Measurements from ENCODE around the gene SLITRK5.

Gene SLITRK5

DNA sequence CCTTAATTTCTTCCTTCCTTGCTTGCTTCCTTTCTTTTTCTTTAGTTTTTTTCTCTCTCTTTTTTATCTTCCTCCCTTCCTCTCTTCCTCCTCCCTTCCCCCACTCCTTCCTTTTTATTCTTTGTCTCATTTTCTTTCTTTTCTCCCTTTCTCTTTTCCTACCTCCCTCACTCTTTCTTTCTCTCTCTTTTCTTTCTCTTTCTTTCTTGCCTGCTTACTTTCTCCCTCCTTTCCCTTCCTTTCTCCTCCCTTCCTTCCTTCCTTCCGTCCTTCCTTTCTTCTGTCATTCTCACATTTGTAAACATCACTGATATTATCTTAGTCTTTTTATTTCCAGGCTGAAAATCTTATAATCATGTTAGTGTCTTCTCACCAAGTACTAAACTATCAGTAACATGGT, 38.8 kb downstream of the SLITRK5 start:
- DNase-seq = no peak

DNA sequence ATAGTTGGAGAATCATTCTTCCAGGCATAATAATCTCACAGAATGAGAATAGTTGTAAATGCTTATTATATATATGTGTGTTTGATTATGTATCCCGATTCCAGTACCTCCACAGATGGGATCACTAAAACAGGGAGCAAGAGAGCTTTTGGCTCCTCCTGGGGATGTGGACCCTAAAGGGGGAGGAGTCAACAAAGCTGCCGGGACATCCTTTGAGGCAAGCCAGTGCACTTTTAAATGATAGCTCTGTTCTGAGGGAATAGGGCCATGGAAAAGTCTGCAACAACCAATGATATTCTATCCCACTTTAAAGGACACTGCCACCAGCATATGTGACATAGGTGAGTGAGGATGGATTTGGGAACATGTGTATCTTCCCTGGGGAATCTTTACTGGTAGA, 40.8 kb downstream of the SLITRK5 start:
- DNase-seq = no peak

All from OCI-M1 (cell line).